ENCODE data around the gene PPP6R2.

DNA sequence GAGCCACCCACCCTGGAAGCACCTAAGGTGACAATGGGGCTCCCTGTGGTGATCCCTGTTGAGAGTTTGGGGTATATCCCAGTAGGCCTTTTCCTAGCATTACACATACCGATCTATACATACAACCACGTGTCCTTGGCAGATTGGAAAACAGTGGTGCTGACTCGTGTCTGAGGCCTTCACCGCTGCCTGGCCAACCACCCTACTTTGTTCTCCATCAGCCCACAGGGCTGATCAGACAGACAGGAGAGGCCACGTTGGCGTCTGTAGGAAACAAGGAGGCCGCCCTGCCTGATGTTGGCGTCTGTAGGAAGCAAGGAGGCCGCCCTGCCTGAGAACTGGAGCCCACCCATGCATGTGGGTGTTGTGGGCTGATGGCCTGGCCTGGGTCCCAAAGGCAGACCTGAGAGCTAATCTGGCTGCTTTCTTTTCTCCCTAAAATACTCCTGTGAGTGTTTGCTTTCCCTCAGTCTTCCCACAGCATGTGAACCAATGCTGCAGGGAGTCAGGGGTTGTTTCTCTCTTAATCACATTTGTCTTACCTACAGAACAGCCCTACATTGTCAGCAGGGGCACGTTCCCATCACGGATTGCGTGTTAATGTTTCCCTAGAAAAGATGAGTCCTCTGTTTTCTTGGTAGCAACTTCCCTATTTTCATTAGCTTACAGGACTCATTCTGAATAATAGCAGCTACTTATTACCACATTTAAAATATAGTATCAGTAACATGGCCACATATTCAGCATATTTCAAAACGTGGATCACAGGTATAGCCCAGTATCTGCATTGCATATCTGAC lies 74.5 kb downstream of the PPP6R2 start:
- TF ChIP-seq, protein P1, sequence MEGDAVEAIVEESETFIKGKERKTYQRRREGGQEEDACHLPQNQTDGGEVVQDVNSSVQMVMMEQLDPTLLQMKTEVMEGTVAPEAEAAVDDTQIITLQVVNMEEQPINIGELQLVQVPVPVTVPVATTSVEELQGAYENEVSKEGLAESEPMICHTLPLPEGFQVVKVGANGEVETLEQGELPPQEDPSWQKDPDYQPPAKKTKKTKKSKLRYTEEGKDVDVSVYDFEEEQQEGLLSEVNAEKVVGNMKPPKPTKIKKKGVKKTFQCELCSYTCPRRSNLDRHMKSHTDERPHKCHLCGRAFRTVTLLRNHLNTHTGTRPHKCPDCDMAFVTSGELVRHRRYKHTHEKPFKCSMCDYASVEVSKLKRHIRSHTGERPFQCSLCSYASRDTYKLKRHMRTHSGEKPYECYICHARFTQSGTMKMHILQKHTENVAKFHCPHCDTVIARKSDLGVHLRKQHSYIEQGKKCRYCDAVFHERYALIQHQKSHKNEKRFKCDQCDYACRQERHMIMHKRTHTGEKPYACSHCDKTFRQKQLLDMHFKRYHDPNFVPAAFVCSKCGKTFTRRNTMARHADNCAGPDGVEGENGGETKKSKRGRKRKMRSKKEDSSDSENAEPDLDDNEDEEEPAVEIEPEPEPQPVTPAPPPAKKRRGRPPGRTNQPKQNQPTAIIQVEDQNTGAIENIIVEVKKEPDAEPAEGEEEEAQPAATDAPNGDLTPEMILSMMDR (conservative IDR thresholded peaks at IDR 0.05 in 1 of 2, IDR thresholded peaks at IDR 0.05 in 1 of 2; ENCODE audit: low read depth in 1 of 2, low read length in 2 of 2), result no peak
- TF ChIP-seq EZH2 (IDR thresholded peaks at IDR 0.05; ENCODE audit: low read length, missing control alignments), result no peak
